SK-N-SH (cell line): ENCODE results near the gene LILRB4.

ENCODE experiments used
- ELF1 ChIP-seq: IDR thresholded peaks from 2 replicates; pipeline ENCODE4 v1.4.0; 2012
- EP300 ChIP-seq, 2 experiments: IDR thresholded peaks; 2 replicates each; pipeline versions ENCODE4 v1.4.0 to v1.6.1; 2012; ENCODE audit warnings: borderline replicate concordance in 1 of 2, low read depth in 1 of 2, low read length in 1 of 2
- GABPA ChIP-seq: IDR thresholded peaks from 2 replicates; pipeline ENCODE4 v1.4.0; 2012; ENCODE audit warnings: low read depth, mild to moderate bottlenecking
- RAD21 ChIP-seq: IDR thresholded peaks from 2 replicates; pipeline ENCODE4 v1.6.1; 2012; ENCODE audit warnings: mild to moderate bottlenecking, low read length
- RXRA ChIP-seq: IDR thresholded peaks from 2 replicates; pipeline ENCODE4 v1.4.0; 2012; ENCODE audit warnings: low read depth, mild to moderate bottlenecking, borderline replicate concordance
- TAF1 ChIP-seq: IDR thresholded peaks from 2 replicates; pipeline ENCODE4 v1.6.1; 2012; ENCODE audit warnings: low read depth, mild to moderate bottlenecking, low read length, moderate library complexity, borderline replicate concordance
- TEAD4 ChIP-seq: IDR thresholded peaks from 2 replicates; pipeline ENCODE4 v1.4.0; 2012; ENCODE audit warnings: mild to moderate bottlenecking, borderline replicate concordance; ENCODE audit not compliant: insufficient read depth
- TF ChIP-seq, protein P1 (sequence below): fragments of 200-600 bp; sonication (generic); IDR thresholded peaks from 2 replicates; pipeline ENCODE4 v1.6.1; 2017; ENCODE audit warnings: antibody characterized with exemption, mild to moderate bottlenecking, moderate library complexity

DNA sequence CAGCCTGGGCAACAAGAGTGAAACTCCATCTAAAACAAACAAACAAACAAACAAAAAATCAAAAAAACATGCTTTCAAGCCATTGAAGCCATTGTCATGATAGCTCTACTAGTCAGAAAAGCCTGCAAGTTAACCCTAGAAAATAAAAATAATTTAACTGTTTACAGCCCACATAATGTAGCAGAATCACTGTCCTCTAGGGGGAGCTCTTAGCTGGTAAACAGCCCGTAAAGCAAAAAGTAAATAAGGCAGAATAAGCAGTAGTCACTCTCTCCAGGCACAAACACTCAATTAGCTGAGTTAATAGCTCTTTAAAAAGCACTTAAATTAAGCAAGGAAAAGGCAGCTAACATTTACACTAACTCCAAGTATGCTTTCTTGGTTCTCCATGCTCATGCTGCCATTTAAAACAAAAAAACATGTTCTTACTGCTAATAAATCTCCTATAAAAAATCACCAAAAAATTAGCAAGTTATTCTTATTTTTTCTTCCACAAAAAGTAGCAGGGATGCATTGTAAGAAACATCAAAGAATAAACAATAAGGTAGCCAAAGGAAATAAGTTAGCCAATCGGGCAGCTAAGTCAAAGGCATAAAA, 11.3 kb downstream of the LILRB4 start:
- no peak for TF ChIP-seq EP300 (IDR thresholded peaks at IDR 0.05; ENCODE audit: borderline replicate concordance in 1 of 2, low read depth in 1 of 2, low read length in 1 of 2)
- TF ChIP-seq, protein P1, sequence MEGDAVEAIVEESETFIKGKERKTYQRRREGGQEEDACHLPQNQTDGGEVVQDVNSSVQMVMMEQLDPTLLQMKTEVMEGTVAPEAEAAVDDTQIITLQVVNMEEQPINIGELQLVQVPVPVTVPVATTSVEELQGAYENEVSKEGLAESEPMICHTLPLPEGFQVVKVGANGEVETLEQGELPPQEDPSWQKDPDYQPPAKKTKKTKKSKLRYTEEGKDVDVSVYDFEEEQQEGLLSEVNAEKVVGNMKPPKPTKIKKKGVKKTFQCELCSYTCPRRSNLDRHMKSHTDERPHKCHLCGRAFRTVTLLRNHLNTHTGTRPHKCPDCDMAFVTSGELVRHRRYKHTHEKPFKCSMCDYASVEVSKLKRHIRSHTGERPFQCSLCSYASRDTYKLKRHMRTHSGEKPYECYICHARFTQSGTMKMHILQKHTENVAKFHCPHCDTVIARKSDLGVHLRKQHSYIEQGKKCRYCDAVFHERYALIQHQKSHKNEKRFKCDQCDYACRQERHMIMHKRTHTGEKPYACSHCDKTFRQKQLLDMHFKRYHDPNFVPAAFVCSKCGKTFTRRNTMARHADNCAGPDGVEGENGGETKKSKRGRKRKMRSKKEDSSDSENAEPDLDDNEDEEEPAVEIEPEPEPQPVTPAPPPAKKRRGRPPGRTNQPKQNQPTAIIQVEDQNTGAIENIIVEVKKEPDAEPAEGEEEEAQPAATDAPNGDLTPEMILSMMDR = peak; percentile 79
- TF ChIP-seq GABPA = no peak
- TF ChIP-seq ELF1 = no peak
- TF ChIP-seq RXRA = no peak
- TF ChIP-seq TAF1 = no peak
- TF ChIP-seq RAD21 = peak; percentile 49
- no peak for TF ChIP-seq TEAD4
